K562 (cell line): ENCODE data around the gene CACNA1A. TPM values are rescaled to one million over a fixed set of nuclear protein-coding genes. Genes with fewer than 3 reads are reported as not detected.
A peak's percentile ranks its signal among the peaks of the same experiment; 100 is the strongest.

ENCODE experiments used
- CHAMP1 ChIP-seq: fragments of 450-650 bp; IDR thresholded peaks from 2 replicates; pipeline ENCODE4 v1.6.1; 2016; ENCODE audit warnings: mild to moderate bottlenecking
- CLOCK ChIP-seq: fragments of 250-450 bp; sonication (Bioruptor Pico); IDR thresholded peaks from 2 replicates; pipeline ENCODE4 v1.4.0; 2020; ENCODE audit warnings: mild to moderate bottlenecking, moderate library complexity, borderline replicate concordance
- E2F6 ChIP-seq, 2 experiments: IDR thresholded peaks; 2 replicates each; pipeline ENCODE4 v1.6.1; 2011; ENCODE audit warnings: borderline replicate concordance in 1 of 2, control low read depth in 1 of 2, low read depth in 1 of 2, low read length in 1 of 2, mild to moderate bottlenecking in 1 of 2, mixed read lengths in 1 of 2, moderate library complexity in 1 of 2; ENCODE audit not compliant: insufficient read depth in 1 of 2, insufficient read length in 1 of 2, poor library complexity in 1 of 2, severe bottlenecking in 1 of 2; ENCODE audit errors: extremely low read depth in 1 of 2
- HDAC6 ChIP-seq: IDR thresholded peaks from 2 replicates; pipeline ENCODE4 v1.6.1; 2012; ENCODE audit warnings: low read depth, mild to moderate bottlenecking, control low read depth, inconsistent platforms, low read length, moderate library complexity
- HDGF ChIP-seq: fragments of 450-650 bp; IDR thresholded peaks from 2 replicates; pipeline ENCODE4 v1.6.1; 2016
- MYC ChIP-seq, 2 experiments: fragments of 250-450 bp in 1 of 2; sonication (Bioruptor Pico) in 1 of 2; IDR thresholded peaks; 2 replicates each; pipeline versions ENCODE4 v1.5.1 to v1.6.1; 2012 to 2021; ENCODE audit warnings: low read depth in 2 of 2, borderline replicate concordance in 1 of 2, improper control_type of control experiment in 1 of 2, low read length in 1 of 2, mild to moderate bottlenecking in 1 of 2, moderate library complexity in 1 of 2
- NFATC3 ChIP-seq: fragments of 450-650 bp; IDR thresholded peaks from 2 replicates; pipeline ENCODE4 v1.6.1; 2017; ENCODE audit warnings: mild to moderate bottlenecking
- NFE2 ChIP-seq: IDR thresholded peaks from 2 replicates; pipeline ENCODE4 v1.6.1; 2014; ENCODE audit warnings: antibody characterized with exemption, low read depth
- PHB2 ChIP-seq: fragments of 450-650 bp; IDR thresholded peaks from 2 replicates; pipeline ENCODE4 v1.6.1; 2017; ENCODE audit warnings: low read depth
- TCF7 ChIP-seq: sonication (generic); IDR thresholded peaks from 2 replicates; pipeline ENCODE4 v1.6.1; 2016; ENCODE audit warnings: antibody characterized with exemption, borderline replicate concordance
- TOE1 ChIP-seq, 2 experiments: fragments of 450-650 bp in 1 of 2; sonication (generic) in 1 of 2; formaldehyde crosslinking in 1 of 2; IDR thresholded peaks; 2 replicates each; pipeline versions ENCODE4 v1.7.1 to v1.8.0; 2016 to 2022; ENCODE audit warnings: borderline replicate concordance in 2 of 2, mild to moderate bottlenecking in 2 of 2, antibody characterized with exemption in 1 of 2, inconsistent platforms in 1 of 2, low read depth in 1 of 2, missing genetic modification reagents in 1 of 2, moderate library complexity in 1 of 2
- polyA plus RNA-seq, 8 experiments: library from polyadenylated mRNA; depleted of rRNA in 4 of 8; stranded (reverse) in 5 of 8; unstranded in 3 of 8; fragments of >200 nt; fragmentation: Nextera tagmentation in 2 of 8; fragmentation: Illumina TruSeq in 1 of 8; extraction: Ambion mirVana in 2 of 8; extraction: Trizol in 1 of 8; gene quantifications; 2 replicates each; pipeline versions ENCODE4 v1.2.1 to v1.2.3, GENCODE V29; 2011 to 2014; ENCODE audit warnings: inconsistent platforms in 1 of 8, missing spikeins in 1 of 8
- total RNA-seq, 7 experiments: library from RNA; depleted of rRNA in 6 of 7; stranded (reverse); fragments of >200 nt in 6 of 7; fragmentation: Illumina TruSeq in 2 of 7; extraction: Trizol in 2 of 7; gene quantifications; 2 replicates each; pipeline versions ENCODE4 v1.2.1 to v1.2.3, GENCODE V29; 2011 to 2021; ENCODE audit warnings: low replicate concordance in 1 of 7
- TF ChIP-seq, protein P1 (sequence below): fragments of 200-400 bp; formaldehyde crosslinking; IDR thresholded peaks from 2 replicates; pipeline ENCODE4 v1.6.1; 2017; ENCODE audit warnings: mild to moderate bottlenecking, low read depth, low read length, moderate library complexity

The CACNA1A gene
- total and polyA plus RNA-seq, 9 of the 15 experiments (the other 6 are each of a cell fraction or from before 2014, with no cell fraction given) = 0.03 to 0.20 (median 0.09) TPM; not detected in 1

DNA sequence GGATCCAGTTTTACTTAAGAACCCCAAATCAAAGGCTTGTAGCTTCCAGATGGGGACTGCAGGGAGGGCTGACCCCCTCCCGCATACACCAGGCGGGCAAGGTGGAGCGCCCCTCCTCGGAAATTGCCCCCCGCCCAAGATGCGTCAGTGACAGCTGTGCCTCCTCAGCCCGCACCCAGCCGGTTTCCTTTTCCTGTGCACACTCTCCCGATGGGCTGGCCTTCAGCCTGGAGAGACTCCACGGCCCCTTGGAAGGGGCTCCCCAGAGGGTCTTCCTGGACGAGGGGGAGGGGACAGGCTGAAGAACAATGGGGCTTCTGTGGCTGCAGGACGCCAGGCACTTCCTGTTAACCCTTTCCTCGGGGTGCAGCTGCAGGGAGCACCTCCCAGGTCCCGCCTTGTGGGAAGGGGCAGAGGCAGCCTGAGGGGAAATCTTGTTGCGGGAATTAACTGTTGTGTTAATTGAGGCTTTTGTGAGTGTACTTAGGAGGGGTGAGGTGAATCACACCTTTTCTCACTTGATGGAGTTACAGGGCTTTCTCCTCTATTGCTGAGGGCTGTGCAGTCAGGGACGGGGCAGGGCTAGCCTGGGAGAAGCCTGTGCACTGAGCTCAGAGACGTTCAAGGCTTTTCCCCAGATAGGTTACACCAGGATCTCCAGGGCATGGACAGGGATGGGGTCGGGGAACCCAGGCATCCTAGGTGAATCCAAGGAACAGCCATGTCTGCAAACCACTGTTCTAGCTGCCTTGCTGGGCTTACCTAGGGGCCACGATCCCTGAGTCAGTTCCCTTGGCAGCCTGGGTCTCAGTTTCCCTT lies 341.7 kb downstream of the CACNA1A start (continued):
- TF ChIP-seq MYC (IDR thresholded peaks at IDR 0.05; ENCODE audit: low read depth, low read length) (no peak), MYC (CRISPR knock-in tag; IDR thresholded peaks at IDR 0.05; ENCODE audit: borderline replicate concordance, low read depth) (no peak), CHAMP1 (no peak), HDAC6 (no peak), NFE2 (no peak), PHB2 (no peak), E2F6 (IDR thresholded peaks at IDR 0.05; ENCODE audit: borderline replicate concordance in 1 of 2, extremely low read depth in 1 of 2, insufficient read depth in 1 of 2, insufficient read length in 1 of 2, low read depth in 1 of 2, low read length in 1 of 2, poor library complexity in 1 of 2, severe bottlenecking in 1 of 2) (peak in 1 of 2 experiments; percentile 37), CLOCK (CRISPR knock-in tag) (no peak), TOE1 (IDR thresholded peaks at IDR 0.05; ENCODE audit: borderline replicate concordance) (peak; percentile 23; the same call in 1 of the 2 replicates), TOE1 (CRISPR knock-in tag; IDR thresholded peaks at IDR 0.05; ENCODE audit: borderline replicate concordance, low read depth) (no peak), TCF7 (no peak), NFATC3 (no peak), HDGF (peak; percentile 24; the same call in 1 of the 2 replicates)
- TF ChIP-seq, protein P1, sequence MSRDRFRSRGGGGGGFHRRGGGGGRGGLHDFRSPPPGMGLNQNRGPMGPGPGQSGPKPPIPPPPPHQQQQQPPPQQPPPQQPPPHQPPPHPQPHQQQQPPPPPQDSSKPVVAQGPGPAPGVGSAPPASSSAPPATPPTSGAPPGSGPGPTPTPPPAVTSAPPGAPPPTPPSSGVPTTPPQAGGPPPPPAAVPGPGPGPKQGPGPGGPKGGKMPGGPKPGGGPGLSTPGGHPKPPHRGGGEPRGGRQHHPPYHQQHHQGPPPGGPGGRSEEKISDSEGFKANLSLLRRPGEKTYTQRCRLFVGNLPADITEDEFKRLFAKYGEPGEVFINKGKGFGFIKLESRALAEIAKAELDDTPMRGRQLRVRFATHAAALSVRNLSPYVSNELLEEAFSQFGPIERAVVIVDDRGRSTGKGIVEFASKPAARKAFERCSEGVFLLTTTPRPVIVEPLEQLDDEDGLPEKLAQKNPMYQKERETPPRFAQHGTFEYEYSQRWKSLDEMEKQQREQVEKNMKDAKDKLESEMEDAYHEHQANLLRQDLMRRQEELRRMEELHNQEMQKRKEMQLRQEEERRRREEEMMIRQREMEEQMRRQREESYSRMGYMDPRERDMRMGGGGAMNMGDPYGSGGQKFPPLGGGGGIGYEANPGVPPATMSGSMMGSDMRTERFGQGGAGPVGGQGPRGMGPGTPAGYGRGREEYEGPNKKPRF = no peak
